GM10248 (cell line): ENCODE results near the gene CDKL1.
"Not testable (repeated sequence)": the region's sequence is repeated elsewhere in the genome, so short reads cannot be mapped to it uniquely, and the experiment has no call there.

Experiments
- CTCF ChIA-PET: fragments of 300-600 bp; sonication (Branson Sonifier 250); formaldehyde crosslinking; extraction: SDS; loops from one replicate; lab custom pipeline; 2021; ENCODE audit warnings: antibody characterized with exemption; lab: Yijun Ruan, JAX
- POLR2A ChIA-PET: fragments of 350-650 bp; sonication (Branson Sonifier 250); formaldehyde crosslinking; extraction: SDS; loops from one replicate; lab custom pipeline; 2020; ENCODE audit warnings: antibody characterized with exemption; lab: Yijun Ruan, JAX
- DNase-seq: peaks from one replicate; pipeline ENCODE4 v3.0.0; 2012; ENCODE audit errors: extremely low spot score
- TF ChIP-seq, protein P1 (sequence below): IDR thresholded peaks from 2 replicates; pipeline ENCODE4 v1.5.1; 2012; ENCODE audit warnings: mild to moderate bottlenecking, low read depth; ENCODE audit errors: extremely low read depth, missing control alignments, control extremely low read depth

CDKL1 gene

DNA sequence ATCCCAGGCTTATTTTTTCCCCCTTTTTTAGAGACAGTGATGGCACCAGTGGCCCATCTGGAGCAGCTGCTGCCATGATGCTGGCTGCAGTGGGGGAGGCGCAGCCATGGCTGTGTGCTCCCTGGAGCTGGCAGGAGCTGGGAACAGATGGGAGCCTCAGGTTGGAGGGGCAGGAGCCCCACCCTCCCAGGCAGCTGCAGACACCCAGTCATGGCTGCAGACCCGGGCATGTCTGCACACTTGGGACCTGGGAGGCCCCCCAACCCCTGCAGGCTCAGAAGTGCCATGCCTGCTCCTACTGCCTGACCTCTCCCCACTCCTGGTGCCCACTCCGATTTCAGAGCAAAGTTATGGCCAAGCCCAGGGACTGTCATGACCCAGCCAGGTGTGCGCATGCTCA is 25.1 kb downstream of the CDKL1 start:
- POLR2A ChIA-PET: no interaction called here
- DNase-seq: no peak

DNA sequence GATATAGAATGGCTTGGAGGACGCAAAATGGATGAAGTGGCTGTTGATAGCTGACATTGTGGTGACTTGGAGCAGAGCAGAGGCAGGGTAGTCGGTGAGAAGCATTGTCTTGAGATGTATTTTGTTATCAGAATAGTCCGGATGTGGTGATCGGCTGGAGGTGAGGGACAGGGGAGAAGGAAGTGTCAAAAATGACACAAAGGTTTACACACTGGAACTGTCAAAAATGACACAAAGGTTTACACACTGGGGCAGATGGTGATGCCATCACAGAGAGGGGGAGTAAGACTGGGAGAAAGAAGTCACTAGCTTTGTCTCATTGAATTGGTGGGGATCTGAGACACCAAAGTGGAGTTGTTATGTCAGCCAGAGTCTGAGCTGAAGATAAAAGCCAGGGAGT is 30.1 kb downstream of the CDKL1 start:
- CTCF ChIA-PET: interaction anchor here (2.2 kb wide), 1 partner anchor 11 kb away, joined by 8 read pairs; no protein-coding TSS in a partner anchor
- POLR2A ChIA-PET: no interaction called here
- DNase-seq: no peak
- TF ChIP-seq, protein P1, sequence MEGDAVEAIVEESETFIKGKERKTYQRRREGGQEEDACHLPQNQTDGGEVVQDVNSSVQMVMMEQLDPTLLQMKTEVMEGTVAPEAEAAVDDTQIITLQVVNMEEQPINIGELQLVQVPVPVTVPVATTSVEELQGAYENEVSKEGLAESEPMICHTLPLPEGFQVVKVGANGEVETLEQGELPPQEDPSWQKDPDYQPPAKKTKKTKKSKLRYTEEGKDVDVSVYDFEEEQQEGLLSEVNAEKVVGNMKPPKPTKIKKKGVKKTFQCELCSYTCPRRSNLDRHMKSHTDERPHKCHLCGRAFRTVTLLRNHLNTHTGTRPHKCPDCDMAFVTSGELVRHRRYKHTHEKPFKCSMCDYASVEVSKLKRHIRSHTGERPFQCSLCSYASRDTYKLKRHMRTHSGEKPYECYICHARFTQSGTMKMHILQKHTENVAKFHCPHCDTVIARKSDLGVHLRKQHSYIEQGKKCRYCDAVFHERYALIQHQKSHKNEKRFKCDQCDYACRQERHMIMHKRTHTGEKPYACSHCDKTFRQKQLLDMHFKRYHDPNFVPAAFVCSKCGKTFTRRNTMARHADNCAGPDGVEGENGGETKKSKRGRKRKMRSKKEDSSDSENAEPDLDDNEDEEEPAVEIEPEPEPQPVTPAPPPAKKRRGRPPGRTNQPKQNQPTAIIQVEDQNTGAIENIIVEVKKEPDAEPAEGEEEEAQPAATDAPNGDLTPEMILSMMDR: no peak

More for the DNA sequence above, 25.1 kb downstream of the CDKL1 start:
- TF ChIP-seq, protein P1: no peak
- CTCF ChIA-PET: no interaction called here

DNA sequence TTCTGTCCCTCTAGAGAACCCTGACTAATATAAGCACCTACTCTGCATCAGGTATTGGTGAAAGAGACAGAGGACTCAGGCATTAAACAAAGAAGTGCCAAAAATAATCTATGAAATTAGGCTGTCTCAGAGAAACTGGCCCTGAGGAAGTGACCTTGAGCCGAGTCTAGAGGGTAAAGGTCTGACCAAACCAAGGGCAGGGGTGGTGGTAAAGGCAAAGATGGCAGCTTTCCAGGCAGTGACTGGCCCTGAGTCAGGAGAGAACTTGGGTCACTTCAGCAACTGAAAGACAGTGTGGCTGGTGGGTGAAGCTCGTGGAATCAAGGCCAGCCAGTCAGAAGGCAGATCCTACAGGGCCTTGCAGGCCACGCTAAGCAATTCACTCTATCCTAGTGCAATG is 30.6 kb downstream of the CDKL1 start:
- CTCF ChIA-PET: interaction anchor here (2.0 to 2.2 kb wide), 2 partner anchors 10 to 15 kb away, joined by 5 to 8 read pairs; no protein-coding TSS in a partner anchor
- POLR2A ChIA-PET: no interaction called here
- TF ChIP-seq, protein P1: no peak

DNA sequence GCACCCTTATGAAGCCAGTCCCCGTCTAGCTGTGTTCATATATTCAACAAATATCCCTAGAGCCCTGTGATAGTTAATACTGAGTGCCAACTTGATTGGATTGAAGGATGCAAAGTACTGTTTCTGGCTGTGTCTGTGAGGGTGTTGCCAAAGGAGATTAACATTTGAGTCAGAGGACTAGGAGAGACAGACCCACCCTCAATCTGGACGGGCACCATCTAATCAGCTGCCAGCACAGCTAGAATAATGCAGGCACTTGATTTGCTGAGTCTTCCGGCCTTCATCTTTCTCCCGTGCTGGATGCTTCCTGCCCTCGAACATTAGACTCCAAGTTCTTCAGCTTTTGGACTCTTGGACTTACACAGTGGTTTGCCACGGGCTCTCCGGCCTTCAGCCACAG is 31.1 kb downstream of the CDKL1 start:
- POLR2A ChIA-PET, DNase-seq: not testable (repeated sequence)
- CTCF ChIA-PET: interaction anchor here (1.2 to 2.3 kb wide), 7 partner anchors 9 to 45 kb away, joined by 3 to 9 read pairs (median 5); no protein-coding TSS in a partner anchor

More for the DNA sequence above, 30.6 kb downstream of the CDKL1 start:
- DNase-seq: no peak

DNA sequence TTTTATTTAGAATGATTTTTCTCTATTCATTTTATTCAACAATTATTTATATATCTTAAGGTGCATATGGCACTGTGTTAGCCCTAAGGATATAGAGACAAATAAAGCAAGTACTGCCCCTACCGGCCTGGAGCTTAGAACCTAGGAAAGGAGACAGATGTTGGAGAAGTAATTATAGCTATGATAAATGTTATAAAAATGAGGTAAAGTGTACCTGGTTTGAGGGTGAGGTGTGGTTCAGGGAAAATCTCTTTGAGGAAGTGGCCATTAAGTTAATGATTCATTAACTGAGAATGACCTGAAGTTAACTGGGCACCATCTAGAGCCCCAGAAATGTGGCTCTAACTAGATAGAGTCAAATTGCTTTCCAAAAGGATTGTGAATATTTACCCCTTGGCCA is 31.9 kb downstream of the CDKL1 start:
- TF ChIP-seq, protein P1: no peak
- CTCF ChIA-PET: interaction anchor here (1.2 to 2.3 kb wide), 8 partner anchors 10 to 47 kb away, joined by 3 to 9 read pairs (median 4); partner anchors contain the start of gene CDKL1
- POLR2A ChIA-PET: no interaction called here
- no peak for DNase-seq

DNA sequence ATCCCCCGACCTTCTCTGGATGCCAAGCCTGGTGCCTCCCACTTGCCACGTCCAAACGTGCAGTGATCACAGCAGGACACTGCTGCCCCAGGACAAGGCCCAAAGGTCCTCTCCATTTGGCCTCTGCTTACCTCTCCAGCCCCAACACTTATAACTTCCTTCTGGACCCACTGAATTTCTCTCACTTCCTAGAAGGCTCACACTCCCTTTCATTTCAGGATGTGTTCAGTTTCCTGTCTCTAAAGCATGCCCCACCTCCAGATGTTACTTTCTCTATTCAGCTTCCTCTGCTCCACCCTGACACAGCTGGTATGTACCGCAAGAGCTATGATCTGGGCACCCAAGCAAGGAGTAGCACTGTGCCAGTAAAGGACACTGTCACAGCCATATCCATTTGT is 33.0 kb downstream of the CDKL1 start:
- TF ChIP-seq, protein P1: no peak
- ChIA-PET CTCF (interaction anchor here (1.2 to 2.4 kb wide), 7 partner anchors 13 to 43 kb away, joined by 3 to 9 read pairs (median 5); partner anchors contain the start of gene CDKL1), POLR2A (interaction anchor here (1.6 kb wide), 1 partner anchor 33 kb away, joined by 5 read pairs; the partner anchor contains the start of gene CDKL1)
- peak; percentile 69 for DNase-seq
